Adrenal gland (tissue), 5 donors: ENCODE measurements around the gene RHEB.

Experiments used
- CTCF ChIP-seq, 6 experiments: fragments of 450-650 bp in 4 of 6; fragments of 200-600 bp in 2 of 6; sonication (generic) in 1 of 6; IDR thresholded peaks; 1 replicate in 5 of 6; 2 replicates in 1 of 6; pipeline versions ENCODE4 v1.5.1 to v1.8.0; 2016 to 2021; ENCODE audit warnings: antibody characterized with exemption in 6 of 6, mild to moderate bottlenecking in 2 of 6, moderate library complexity in 1 of 6
- POLR2A ChIP-seq, 2 donors: fragments of 450-650 bp; IDR thresholded peaks; one replicate each; pipeline ENCODE4 v1.6.1; 2017; ENCODE audit warnings: antibody characterized with exemption in 2 of 2, mild to moderate bottlenecking in 2 of 2, moderate library complexity in 1 of 2
- donor health status: DM: no; HTN: no; CAD: no.

DNA sequence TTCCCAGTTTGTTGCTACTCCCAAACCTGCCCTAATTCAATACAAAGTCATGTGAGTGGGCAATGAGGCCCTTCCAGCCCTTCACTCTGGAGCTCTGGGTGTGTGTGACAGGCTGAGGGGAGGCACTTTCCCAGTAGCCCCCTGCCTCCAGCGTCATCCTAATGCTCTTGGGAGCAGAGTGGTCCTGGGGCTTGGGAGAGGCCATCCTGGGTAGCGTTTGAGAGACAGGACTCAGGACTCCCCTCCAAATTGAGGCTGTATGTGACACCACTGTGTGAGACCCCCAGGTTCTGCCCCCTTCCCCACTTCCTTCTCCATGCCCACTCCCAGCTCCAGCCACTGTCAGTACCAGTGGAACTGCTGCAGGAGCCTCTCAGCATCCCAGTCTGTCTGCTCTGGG is 73.3 kb downstream of the RHEB start:
- TF ChIP-seq CTCF (IDR thresholded peaks at IDR 0.05) (no peak), POLR2A (IDR thresholded peaks at IDR 0.05) (no peak)
